Measurements from ENCODE around the gene SYNE2.
"Not testable (repeated sequence)": the region's sequence is repeated elsewhere in the genome, so short reads cannot be mapped to it uniquely, and the experiment has no call there.

The SYNE2 gene

DNA sequence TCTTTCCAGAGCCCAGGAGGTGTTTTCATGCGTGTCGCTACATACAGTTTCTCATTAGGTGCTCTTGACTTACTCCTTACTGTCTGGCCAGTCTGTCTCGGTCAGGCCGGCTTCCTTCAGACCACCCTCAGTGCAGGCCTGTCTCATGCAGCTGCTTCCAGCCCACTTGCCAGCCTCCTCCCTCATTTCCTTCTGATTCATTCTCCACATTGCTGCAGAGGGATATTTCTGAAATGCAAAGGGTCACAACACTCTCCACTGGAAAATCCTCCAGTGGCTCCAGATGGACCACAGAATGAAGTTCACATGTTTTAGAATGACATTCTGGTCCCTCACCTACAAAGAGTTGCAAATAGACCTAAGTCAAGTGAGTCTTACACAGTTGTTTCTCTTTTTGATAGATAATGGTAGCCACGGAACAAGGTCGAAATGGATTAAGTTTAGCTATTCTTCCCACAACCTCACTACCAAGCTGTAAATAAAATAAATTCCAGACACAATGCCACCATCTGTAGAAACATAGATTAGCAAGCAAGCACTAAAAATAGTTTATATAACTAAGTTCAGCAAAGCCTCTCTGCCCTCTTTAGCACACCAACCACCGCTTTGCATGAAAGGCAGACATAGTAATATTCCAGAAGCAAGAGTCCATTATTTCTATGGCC, 294.5 kb downstream of the SYNE2 start:
- DNase-seq: no peak

DNA sequence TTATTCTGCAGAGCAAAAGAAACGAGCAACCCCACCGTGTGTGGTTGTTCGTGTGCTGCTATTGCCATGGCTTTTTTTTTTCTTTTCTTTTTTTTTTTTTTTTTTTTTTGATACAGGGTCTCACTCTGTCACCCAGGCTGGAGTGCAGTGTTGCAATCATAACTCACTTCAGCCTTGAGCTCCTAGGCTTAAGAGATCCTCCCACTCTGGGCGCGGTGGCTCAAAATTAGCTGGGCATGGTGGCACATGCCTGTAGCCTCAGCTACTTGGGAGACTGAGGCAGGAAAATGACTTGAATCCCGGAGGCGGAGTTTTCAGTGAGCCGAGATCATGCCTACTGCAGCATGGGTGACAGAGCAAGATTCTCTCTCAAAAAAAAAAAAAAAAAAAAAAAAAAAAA, 297.1 kb downstream of the SYNE2 start:
- DNase-seq: no peak

DNA sequence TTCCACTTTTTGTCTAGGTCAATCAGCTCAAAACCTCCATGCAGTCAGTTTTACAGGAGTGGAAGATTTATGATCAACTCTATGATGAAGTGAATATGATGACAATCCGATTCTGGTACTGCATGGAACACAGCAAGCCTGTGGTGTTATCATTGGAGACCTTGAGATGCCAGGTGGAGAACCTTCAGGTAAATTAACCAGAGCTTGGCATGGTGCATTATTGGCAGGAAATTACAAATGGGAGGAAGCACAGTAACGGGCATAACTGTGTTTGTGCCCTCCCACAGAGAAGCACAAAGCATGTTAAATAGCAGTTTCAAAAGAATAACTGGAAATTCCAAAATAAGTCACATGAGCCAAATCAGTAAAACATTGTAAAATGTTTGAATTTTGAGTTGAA, 305.8 kb downstream of the SYNE2 start:
- DNase-seq: peak; percentile 7 to 71

GRCh38 chr14:64159588-64159987, 306.8 kb downstream of the SYNE2 start:
- DNase-seq: no peak

GRCh38 chr14:64170181-64170580, 317.4 kb downstream of the SYNE2 start:
- DNase-seq: no peak

DNA sequence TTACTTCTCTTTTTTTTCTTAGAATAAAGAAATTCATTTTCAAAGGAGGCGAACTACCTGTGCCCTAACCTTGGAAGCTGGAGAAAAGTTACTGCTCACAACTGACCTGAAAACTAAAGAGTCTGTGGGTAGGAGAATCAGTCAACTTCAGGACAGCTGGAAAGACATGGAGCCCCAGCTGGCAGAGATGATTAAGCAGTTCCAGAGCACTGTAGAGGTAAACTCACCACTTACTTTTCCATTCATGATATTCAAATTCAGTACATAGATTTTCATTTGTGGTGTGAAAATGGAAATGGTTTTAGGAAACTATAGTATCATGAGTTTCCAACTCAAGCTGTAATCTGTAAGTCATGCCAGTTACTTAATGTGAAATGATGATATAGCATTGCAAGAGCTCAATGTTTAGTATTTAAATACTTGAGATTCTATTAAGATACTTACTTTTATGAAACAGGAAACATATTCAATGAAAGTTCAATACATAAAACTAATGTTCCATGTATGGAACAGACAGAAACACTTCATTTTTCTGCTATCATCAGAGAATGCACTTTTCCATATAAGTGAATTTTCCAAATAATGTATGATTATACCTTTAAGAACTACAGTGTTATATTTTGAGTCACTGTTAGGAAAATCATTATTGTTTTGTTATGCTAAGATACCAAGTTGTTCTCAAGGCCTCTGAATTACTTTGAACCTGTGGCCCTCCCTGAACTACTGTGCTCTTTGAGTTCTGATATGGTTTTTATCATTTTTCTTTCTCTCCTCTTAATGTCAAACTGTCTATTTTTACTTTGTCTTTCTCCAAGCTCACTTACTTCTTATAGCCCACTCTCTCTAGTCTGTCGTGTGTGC, 322.3 kb downstream of the SYNE2 start:
- no peak for DNase-seq

- DNase-seq: no peak
These were observed 323.5 kb downstream of the SYNE2 start for GRCh38 chr14:64176330-64176729.

- DNase-seq: no peak
These were observed 326.0 kb downstream of the SYNE2 start for GRCh38 chr14:64178814-64179213.

DNA sequence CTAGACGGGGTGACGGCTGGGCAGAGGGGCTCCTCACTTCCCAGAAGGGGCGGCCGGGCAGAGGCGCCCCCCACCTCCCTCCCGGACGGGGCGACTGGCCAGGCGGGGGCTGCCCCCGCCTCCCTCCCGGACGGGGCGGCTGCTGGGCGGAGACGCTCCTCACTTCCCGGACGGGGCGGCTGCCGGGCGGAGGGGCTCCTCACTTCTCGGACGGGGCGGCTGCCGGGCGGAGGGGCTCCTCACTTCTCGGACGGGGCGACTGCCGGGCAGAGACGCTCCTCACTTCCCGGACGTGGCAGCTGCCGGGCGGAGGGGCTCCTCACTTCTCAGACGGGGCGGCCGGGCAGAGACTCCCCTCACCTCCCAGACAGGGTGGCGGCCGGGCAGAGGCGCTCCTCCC, 330.1 kb downstream of the SYNE2 start:
- not testable (repeated sequence) for DNase-seq

GRCh38 chr14:64184103-64184729, 331.4 kb downstream of the SYNE2 start:
- DNase-seq: no peak

DNA sequence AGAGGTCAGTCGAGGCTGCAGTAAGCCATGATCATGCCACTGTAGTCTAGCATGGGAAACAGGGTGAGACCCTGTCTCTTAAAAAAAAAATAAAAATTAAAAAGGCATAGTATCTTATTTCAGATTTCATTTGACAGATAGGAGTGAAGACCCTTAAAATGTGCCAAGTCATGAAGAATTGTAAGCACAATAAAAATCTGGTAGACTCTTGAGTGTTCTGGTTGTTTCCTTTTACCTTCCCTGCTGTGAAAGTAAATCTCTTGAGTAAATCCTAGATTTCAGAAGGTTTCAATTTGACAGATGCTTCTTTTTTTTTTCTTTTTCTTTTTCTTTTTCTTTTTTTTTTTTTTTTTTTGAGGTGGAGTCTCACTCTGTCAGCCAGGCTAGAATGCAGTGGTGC, 332.4 kb downstream of the SYNE2 start:
- DNase-seq: no peak

GRCh38 chr14:64186231-64187129, 333.7 kb downstream of the SYNE2 start:
- no peak for DNase-seq

- DNase-seq: no peak
These were observed 334.5 kb downstream of the SYNE2 start for GRCh38 chr14:64187331-64187730.

DNA sequence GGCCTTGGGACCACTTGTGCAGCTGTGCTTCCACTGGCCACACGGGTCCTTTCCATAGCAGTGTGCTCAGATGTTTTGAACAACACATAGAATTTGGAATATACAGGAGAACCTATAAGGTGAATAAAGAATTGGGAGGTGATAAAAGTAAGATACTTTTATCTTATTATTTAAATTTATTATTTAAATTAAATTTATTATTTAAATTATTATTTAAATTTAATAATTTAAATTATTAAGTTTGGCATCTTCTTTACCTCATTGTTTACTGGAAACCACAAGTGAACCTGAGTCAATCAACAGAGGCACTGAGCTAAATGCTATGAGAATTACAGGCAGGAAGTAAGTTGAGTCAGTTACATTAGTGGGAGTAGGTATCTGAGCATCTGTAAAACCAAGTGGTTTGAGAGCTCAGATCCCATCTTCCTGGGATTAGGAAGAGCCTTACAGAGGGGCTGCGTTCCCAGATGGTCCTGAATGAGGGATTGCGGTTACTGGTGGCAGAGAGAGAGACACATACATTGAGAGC, 338.2 kb downstream of the SYNE2 start:
- no peak for DNase-seq

GRCh38 chr14:64191756-64192155, 339.0 kb downstream of the SYNE2 start:
- no peak for DNase-seq

DNA sequence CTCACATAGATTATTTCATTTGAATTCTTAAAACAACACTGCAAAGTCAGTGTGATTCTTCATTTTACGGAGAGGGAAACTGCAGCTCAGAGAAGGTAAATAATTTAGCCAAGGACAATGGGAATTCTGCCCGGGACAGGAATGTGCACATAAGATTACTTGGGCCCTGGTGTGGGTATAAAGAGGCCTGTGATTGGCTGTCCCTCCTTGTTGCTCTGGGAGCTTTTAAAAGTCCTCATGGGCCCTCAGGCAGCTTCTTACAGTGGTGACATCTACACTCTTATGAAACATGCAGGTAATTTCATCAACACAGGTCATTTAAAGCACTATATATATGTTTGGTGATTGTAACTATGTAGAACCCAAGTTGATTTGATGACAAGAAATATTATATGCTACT, 341.0 kb downstream of the SYNE2 start:
- no peak for DNase-seq

- no peak for DNase-seq
These were observed 341.6 kb downstream of the SYNE2 start for GRCh38 chr14:64194404-64194803.

DNA sequence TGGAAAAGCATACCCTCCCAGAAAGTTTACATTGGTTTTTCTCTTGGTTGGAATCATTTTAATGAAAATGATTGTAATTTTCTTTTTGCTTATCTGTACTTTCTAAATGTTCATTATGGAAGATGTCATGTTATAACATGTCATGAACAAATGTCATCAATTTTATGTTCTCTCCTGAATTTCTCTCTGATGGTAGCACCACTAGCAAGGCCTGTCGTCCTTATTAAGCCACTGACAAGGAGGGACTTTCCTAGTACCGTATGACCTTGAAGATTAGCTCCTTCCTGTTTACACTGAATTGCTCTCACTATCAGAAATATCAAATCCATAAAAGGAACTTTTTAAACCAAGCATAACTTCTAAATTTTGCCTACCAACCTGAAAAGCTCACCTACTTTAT, 342.4 kb downstream of the SYNE2 start:
- DNase-seq: no peak

- no peak for DNase-seq
These were observed 343.3 kb downstream of the SYNE2 start for GRCh38 chr14:64196056-64196455.

- DNase-seq: peak; percentile 44 to 77
These were observed 344.1 kb downstream of the SYNE2 start for GRCh38 chr14:64196814-64197411.

DNA sequence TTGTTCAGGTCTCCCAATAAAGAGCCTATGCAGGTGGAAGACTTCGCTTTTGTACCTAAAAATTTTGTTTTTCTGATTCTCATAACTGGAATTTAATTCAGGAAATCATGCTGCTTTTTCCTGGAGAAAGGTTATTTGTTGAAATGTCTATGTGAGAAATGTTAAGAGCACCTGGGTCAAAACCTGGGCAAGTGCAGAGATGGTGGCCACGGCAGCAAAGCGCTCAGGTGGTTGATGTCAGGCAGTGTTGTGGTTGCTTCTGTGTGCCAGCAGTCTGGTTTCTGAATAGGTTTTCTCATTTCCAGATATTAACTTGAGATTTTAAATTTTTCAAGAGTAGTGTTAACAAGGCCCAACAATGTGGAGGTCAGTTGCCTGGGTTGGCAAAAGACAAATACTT, 345.2 kb downstream of the SYNE2 start:
- no peak for DNase-seq

GRCh38 chr14:64198486-64198885, 345.7 kb downstream of the SYNE2 start:
- DNase-seq: no peak
